HCEC 1CT (cell line): ENCODE measurements around the gene KIRREL3.

Experiments used
- DNase-seq: peaks from one replicate; pipeline ENCODE4 v3.0.0-alpha.2; 2017

KIRREL3 gene

GRCh38 chr11:126479178-126479930, 521.2 kb downstream of the KIRREL3 start:
- DNase-seq: no peak

- no peak for DNase-seq
Measured at GRCh38 chr11:126478466-126478865, 522.1 kb downstream of the KIRREL3 start.

- DNase-seq: no peak
Measured at GRCh38 chr11:126477535-126478305, 522.9 kb downstream of the KIRREL3 start.

GRCh38 chr11:126476977-126477376, 523.6 kb downstream of the KIRREL3 start:
- DNase-seq: no peak

DNA sequence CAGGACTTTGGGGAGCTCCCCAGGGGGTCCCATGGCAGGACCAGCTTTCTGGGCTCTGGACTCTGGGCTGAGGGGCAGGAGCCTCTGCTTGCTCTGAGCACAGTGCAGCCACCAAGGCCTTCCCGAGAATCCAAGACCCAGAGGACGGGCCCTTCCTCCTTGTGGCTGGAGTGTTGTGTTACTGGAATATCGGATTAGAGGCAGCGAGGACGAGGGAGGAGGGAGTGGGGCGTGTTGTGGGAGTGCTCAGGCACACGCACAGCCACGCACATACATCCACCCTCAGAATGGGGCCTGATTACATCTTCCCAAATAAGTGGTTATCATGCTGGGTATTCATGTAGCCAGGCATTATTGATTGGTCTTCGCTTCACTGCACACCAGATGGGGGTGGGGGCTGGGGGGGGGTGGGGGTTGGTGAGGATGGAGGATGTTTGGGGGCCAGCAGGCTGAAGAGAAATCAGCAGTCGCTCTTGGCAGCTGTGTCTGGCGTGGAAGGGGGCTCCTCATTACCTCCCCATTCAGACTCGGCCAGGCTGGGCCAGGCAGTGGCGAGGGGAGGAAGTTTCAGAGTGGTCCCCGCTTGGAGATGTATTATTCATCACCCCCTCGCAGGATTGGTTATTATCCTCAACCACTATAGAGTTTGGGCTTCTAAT, 524.2 kb downstream of the KIRREL3 start:
- DNase-seq: no peak

GRCh38 chr11:126475014-126475991, 525.3 kb downstream of the KIRREL3 start:
- no peak for DNase-seq

DNA sequence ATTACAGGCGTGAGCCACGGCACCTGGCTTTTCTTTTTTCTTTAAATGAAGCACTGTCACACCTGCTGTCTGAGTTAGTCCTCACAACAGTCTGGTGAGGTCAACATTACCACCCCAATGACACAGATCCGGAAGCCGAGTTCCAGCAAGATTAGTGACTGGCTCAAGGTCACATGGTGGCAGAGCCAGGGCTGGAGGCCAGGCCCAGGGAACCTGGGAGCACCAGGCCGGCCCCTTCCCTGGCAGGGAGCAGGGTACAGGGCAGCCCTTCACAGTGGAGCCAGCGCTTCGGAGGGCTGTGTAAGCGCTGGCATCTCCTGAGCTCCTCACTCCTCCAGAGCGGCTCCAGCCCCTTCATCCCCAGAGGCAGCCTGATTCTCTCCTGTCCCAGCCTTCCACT, 526.4 kb downstream of the KIRREL3 start:
- no peak for DNase-seq

DNA sequence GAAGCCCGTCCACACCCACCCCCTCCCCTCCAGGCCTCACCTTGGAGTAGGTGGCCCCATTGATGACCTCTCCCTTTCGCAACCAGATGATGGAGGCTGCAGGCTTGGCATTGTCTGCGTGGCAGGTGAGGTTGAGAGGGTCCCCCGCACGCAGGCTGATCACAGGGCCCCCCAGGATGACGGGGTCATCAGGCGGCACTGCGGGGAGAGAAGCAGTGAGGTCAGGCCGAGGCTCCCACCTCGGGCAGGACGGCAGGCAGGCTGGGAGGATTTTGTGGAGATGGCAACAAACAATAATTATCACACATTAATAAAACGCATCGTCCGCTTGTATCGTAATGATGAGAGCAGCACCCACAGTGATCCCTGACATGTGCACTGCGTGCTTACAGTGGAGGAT, 527.3 kb downstream of the KIRREL3 start:
- DNase-seq: no peak

GRCh38 chr11:126469311-126469710, 531.3 kb downstream of the KIRREL3 start:
- DNase-seq: no peak

GRCh38 chr11:126468102-126468521, 532.5 kb downstream of the KIRREL3 start:
- DNase-seq: no peak

DNA sequence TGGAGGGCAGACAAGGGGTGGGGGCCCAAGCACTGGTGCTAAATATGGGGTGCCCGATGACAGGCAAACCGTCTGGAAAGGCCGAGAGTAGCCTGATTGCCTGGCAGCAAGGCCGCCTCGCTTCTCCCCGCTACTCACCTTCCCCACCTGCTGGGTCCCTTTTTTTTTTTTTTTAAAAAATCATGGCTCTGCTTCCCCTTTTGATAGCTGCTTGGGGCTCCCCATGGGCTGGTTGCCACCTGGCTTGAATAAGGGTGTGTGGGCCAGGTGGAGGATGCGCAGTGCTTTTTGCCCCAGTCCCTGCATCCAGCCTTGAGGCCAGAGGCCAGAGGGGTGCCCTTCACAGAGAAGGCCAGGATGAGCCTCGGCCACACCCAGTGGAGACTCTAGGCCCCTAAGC, 533.1 kb downstream of the KIRREL3 start:
- DNase-seq: no peak

GRCh38 chr11:126467046-126467370, 533.6 kb downstream of the KIRREL3 start:
- no peak for DNase-seq

GRCh38 chr11:126466236-126467045, 534.1 kb downstream of the KIRREL3 start:
- DNase-seq: no peak

DNA sequence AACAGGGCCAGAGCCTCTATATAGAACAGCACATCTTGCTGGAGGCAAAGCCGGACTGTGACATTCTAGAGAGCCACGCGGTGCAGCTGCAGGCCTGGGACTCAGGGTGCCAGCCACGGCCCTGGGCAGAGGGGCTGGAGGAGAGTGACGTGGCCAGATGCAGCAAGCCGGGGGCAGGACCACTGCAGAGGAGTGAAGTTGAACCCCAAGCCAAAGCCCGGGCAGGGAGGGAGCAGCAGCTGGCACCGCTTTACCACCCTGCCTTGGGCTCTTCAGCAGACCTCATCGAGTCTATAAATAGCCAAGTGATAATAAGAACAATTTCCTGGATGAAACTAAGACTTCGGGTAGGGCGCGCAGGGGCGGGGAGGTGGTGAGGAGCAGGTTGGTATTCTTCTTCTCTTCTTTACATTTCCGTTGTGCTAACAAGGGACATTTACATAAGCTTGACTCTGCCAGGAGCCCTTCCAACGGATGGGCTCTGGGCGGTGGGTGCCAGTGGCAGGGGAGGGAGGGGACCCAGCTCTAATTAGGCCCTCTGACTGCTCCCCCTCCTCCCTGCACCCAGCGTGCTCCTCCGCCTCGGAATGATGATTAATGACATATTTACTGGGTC, 534.9 kb downstream of the KIRREL3 start:
- no peak for DNase-seq

- no peak for DNase-seq
Measured at GRCh38 chr11:126464796-126465195, 535.8 kb downstream of the KIRREL3 start.

DNA sequence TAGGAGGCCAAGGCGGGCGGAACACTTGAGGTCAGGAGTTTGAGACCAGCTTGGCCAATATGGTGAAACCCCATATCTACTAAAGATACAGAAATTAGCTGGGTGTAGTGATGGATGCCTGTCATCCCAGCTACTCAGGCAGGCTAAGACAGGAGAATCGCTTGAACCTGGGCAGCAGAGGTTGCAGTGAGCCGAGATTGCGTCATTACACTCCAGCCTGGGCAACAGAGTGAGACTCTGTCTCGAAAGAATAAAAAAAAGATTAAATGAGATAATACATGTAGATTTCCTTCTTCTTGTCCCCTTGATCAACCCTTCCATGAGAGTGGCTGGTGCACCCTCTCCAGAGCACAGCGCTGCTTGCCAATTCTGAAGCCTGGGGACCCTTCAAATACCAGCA, 538.1 kb downstream of the KIRREL3 start:
- DNase-seq: no peak

DNA sequence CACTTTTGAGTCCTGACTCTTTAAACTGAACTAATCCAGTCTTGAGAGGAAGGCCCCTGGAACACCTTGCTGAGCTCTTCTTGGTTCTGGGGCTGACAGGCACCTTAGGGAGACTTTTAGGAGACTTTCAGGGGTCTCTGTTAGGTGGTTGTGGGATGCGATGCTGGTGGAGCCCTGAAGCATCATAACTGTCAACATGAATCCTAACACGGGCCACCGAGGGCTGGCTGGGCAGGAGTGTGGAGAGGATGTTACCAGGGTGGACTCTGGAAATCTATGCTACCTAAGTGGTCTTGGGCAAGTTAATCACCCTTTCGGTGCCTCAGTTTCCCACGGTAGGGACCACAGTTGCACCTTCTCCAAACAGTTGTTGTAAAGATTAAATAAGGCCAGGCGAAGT, 538.6 kb downstream of the KIRREL3 start:
- DNase-seq: no peak

DNA sequence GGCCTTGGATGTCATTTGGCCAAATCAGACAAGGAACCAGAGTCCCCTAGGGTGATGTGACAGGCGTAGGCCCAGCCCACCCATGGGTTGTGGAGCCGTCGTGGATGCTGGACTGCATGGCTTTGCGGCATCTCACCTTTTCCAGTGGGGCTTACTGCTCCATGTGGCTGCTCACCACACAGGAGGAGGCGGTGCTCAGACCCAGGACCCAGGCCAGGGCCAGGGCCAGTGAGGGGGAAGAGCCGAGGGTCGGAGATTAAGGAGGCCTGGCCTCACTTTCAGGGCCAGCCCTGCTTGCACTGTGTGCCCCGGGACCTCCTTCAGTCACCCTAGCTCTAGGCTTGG, 539.5 kb downstream of the KIRREL3 start:
- DNase-seq: no peak

GRCh38 chr11:126460417-126461095, 540.0 kb downstream of the KIRREL3 start:
- no peak for DNase-seq

DNA sequence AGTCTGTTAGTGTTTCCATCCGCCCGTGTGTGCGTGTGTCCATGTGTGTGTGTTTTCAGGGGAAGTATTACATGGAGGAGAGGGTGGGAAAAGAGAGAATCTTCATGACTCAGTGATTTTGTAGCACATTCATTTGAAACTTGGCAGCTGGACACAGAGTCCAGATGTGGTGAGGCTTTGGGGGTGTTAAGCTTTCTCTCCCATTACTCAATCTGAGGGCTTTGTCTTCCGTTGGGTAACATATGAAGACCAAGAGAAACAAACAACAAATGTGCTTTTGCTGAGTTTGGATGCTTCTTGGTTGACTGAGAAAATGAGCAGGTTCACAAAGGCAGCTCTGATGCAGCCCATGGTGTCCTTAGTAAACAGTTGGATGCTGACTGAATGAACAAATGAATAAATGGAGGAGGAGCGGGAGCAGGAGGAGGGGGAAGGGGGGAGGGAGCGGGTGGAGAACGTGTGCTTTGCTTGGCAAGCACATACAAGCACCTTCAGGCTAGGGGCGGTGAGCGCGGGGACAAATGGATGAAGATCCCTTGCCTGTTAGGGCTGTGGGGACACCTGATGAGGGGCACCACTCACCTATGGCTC, 540.8 kb downstream of the KIRREL3 start:
- DNase-seq: peak; percentile 54

- DNase-seq: no peak
Measured at GRCh38 chr11:126457817-126458216, 542.8 kb downstream of the KIRREL3 start.
